PC-3 (cell line): Measurements from ENCODE around the gene ARHGEF7. TPM values are rescaled to one million over a fixed set of nuclear protein-coding genes. Genes with fewer than 3 reads are reported as not detected.

Experiments
- ATAC-seq: fragments of 200-7000 bp; cut with Tn5 transposase; 2 replicates; pipeline ENCODE4 v1.9.1; 2020; ENCODE audit warnings: mild to moderate bottlenecking, moderate library complexity
- BruUV-seq: library from RNA; stranded (reverse); fragments of 400-500 nt; replicated peaks from 2 replicates; lab custom pipeline; 2021; lab: Mats Ljungman, UMichigan
- CTCF ChIA-PET: fragments of 300-600 bp; sonication (Branson Sonifier 250); formaldehyde crosslinking; loops from one replicate; lab custom pipeline; 2022; ENCODE audit warnings: antibody characterized with exemption; lab: Charles Lee
- POLR2A ChIA-PET: fragments of 300-600 bp; sonication (Branson Sonifier 250); formaldehyde crosslinking; loops from one replicate; lab custom pipeline; 2022; ENCODE audit warnings: antibody characterized with exemption; ENCODE audit not compliant: unreplicated experiment; lab: Charles Lee
- DNase-seq: peaks from one replicate; pipeline ENCODE4 v3.0.0-alpha.2; 2015
- H2AFZ ChIP-seq: fragments of 300-600 bp; sonication (generic); 2 replicates; pipeline ENCODE4 v1.6.0; 2016; ENCODE audit warnings: antibody characterized with exemption, low read length
- H3F3A ChIP-seq: fragments of 300-600 bp; sonication (generic); one replicate; pipeline ENCODE4 v1.6.0; 2017; ENCODE audit warnings: antibody characterized with exemption, low read length, control low read depth, mild to moderate bottlenecking; ENCODE audit not compliant: unreplicated experiment
- H3K27ac ChIP-seq: fragments of 300-600 bp; sonication (generic); 2 replicates; pipeline ENCODE4 v1.5.1; 2016; ENCODE audit warnings: mild to moderate bottlenecking, low read length
- H3K27me3 ChIP-seq: fragments of 300-600 bp; sonication (generic); 2 replicates; pipeline ENCODE4 v1.6.1; 2016; ENCODE audit warnings: low read length, mixed read lengths
- H3K36me3 ChIP-seq: fragments of 300-600 bp; sonication (generic); 2 replicates; pipeline ENCODE4 v1.6.1; 2016; ENCODE audit warnings: low read depth, mixed run types, low read length, mixed read lengths
- H3K4me1 ChIP-seq: fragments of 300-600 bp; sonication (generic); 2 replicates; pipeline ENCODE4 v1.5.1; 2016; ENCODE audit warnings: low read length; ENCODE audit not compliant: insufficient read depth
- H3K4me2 ChIP-seq: fragments of 300-600 bp; sonication (generic); 2 replicates; pipeline ENCODE4 v1.6.0; 2016; ENCODE audit warnings: low read length
- H3K4me3 ChIP-seq: fragments of 300-600 bp; sonication (generic); 2 replicates; pipeline ENCODE4 v1.5.1; 2016; ENCODE audit warnings: mild to moderate bottlenecking, low read length, mixed read lengths
- H3K79me2 ChIP-seq: fragments of 300-600 bp; sonication (generic); 2 replicates; pipeline ENCODE4 v1.6.1; 2017; ENCODE audit warnings: low read length, mixed read lengths
- H3K9ac ChIP-seq: fragments of 300-600 bp; sonication (generic); 2 replicates; pipeline ENCODE4 v1.6.0; 2016; ENCODE audit warnings: mild to moderate bottlenecking, low read length
- H3K9me2 ChIP-seq: fragments of 300-600 bp; sonication (generic); replicated peaks from 2 replicates; pipeline ENCODE4 v1.6.1; 2016; ENCODE audit warnings: mixed run types, low read length, mixed read lengths
- H3K9me3 ChIP-seq: fragments of 300-600 bp; sonication (generic); 2 replicates; pipeline ENCODE4 v1.6.1; 2016; ENCODE audit warnings: low read length, mixed read lengths
- H4K20me1 ChIP-seq: fragments of 300-600 bp; sonication (generic); 2 replicates; pipeline ENCODE4 v1.6.1; 2016; ENCODE audit warnings: low read length, mixed read lengths
- EZH2 ChIP-seq: fragments of 300-600 bp; sonication (generic); IDR thresholded peaks from one replicate; pipeline ENCODE4 v1.6.1; 2017; ENCODE audit warnings: antibody characterized with exemption, mild to moderate bottlenecking, low read length; ENCODE audit not compliant: unreplicated experiment
- EZH2phosphoT487 ChIP-seq: fragments of 300-600 bp; sonication (generic); IDR thresholded peaks from 2 replicates; pipeline ENCODE4 v1.6.1; 2018; ENCODE audit warnings: mild to moderate bottlenecking, antibody characterized with exemption, low read length, borderline replicate concordance
- intact Hi-C: fragments of 100-400 bp; cut with micrococcal nuclease; formaldehyde crosslinking; loops from 2 replicates; pipeline ENCODE4 v1.9.0; 2023
- total RNA-seq: library from RNA; depleted of rRNA; stranded (reverse); fragments of >200 nt; gene quantifications from 2 replicates; pipeline ENCODE4 v1.2.3, GENCODE V29; 2014
- TF ChIP-seq, protein P1 (sequence below): fragments of 300-600 bp; sonication (generic); conservative IDR thresholded peaks from 2 replicates; pipeline ENCODE4 v1.5.1; 2017; ENCODE audit warnings: antibody characterized with exemption, low read depth, mild to moderate bottlenecking, low read length

ARHGEF7 gene
- total RNA-seq, 1 experiment from 2014 or later = 14.7 TPM

DNA sequence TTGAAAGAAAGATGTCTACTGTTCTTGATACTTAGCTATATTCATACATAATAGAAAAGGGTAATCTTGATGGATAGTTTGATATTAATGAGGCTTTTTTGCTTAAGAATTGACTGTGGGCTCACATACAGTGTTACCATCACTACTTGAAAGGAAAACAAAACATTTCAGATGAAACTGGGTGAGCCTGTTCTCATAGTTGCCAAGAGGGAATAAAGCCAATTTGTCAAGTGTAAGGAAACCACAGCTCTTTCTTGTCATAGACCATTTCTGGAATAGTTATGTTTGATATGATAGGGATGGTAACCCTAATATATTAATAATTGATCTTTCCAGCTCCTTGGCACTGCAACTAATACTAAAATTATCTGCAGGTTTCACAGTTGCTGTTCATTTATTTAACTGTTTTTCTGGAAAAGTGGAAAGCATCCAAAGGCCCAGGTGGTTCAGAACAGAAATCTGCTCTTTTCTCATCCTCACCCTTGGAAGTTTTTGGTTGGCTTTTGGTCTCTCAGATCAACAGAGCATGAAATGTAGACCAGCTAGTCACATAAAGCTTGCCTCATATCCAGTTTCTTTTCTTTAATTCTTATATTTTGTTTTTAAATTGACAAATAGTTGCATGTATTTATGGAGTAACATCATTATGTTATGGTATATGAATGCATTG is 43.2 kb downstream of the ARHGEF7 start:
- Histone ChIP-seq H3F3A (no peaks in the 10 kb centered on the region), H3K9me2 (no peaks in the 10 kb centered on the region), H3K27me3 (no peaks in the 10 kb centered on the region), H2AFZ (no peak overlapping the region), H3K9ac (no peak overlapping the region), H3K9me3 (no peaks in the 10 kb centered on the region), H3K27ac (no peak overlapping the region), H3K4me2 (no peak overlapping the region), H3K79me2 (peaks cover 88% of the 10 kb centered on the region), H3K4me1 (peaks cover 14% of the 10 kb centered on the region), H4K20me1 (0 out of 2 replicates have a peak, but pooled peaks cover 8% of the 10 kb centered on the region), H3K36me3 (peaks cover 7% of the 10 kb centered on the region), H3K4me3 (no peak overlapping the region)
- ChIA-PET CTCF (interaction anchor here (0.5 kb wide), 1 partner anchor 58 kb away, joined by 4 read pairs; no protein-coding TSS in a partner anchor), POLR2A (interaction anchor here (0.6 kb wide), 2 partner anchors 19 to 91 kb away, joined by 3 to 24 read pairs; no protein-coding TSS in a partner anchor)
- peak; percentile 30 for DNase-seq
- TF ChIP-seq, protein P1, sequence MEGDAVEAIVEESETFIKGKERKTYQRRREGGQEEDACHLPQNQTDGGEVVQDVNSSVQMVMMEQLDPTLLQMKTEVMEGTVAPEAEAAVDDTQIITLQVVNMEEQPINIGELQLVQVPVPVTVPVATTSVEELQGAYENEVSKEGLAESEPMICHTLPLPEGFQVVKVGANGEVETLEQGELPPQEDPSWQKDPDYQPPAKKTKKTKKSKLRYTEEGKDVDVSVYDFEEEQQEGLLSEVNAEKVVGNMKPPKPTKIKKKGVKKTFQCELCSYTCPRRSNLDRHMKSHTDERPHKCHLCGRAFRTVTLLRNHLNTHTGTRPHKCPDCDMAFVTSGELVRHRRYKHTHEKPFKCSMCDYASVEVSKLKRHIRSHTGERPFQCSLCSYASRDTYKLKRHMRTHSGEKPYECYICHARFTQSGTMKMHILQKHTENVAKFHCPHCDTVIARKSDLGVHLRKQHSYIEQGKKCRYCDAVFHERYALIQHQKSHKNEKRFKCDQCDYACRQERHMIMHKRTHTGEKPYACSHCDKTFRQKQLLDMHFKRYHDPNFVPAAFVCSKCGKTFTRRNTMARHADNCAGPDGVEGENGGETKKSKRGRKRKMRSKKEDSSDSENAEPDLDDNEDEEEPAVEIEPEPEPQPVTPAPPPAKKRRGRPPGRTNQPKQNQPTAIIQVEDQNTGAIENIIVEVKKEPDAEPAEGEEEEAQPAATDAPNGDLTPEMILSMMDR = no peak
- no peak for TF ChIP-seq EZH2
- TF ChIP-seq EZH2phosphoT487 = no peak
- intact Hi-C loops = loop anchor here (5.0 to 10.0 kb wide), 3 partner anchors 49 to 243 kb away; partner anchors contain the start of gene ANKRD10
- ATAC-seq = no peak
- BruUV-seq = no TSS peak

DNA sequence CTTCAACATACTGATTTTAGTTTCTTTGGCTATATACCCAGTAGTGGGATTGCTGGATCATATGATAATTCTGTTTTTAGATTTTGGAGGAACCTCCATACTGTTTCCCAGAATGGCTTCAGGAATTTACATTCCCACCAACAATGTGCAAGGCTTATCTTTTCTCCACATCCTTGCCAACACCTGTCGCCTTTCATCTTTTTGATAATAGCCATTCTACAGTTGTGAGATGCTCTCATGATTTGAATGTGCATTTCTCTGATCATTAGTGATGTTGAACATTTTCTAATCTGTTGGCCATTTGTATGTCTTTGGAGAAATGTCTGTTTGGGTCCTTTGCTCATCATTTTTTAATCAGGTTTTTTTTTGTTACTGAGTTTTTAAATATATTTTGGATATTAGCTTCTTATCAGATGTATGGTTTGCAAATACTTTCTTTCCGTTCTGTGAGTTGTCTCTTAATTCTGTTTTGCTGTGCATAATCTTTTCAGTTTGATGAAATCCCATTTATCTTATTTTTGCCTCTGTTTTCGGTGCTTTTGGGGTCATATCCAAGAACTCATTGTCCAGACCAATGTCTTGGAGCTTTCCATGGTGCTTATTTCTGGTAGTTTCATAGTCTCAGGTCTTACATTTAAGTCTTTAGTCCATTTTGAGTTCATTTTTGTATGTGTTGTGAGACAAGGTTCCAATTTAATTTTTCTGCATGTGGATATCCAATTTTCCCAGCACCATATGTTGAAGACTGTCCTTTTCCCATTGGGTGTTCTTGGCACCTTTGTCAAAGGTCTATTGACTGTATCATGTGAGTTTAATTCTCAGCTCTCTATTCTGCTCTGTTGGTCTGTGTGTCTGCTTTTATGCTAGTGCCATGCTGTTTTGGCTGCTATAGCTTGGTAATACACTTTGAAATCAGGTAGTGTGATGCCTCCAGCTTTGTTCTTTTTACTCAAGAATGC is 44.5 kb downstream of the ARHGEF7 start:
- H3K4me3 ChIP-seq = no peak overlapping the region
- no peaks in the 10 kb centered on the region for H3K27me3 ChIP-seq
- H3K27ac ChIP-seq = no peak overlapping the region
- ChIA-PET POLR2A (no interaction called here), CTCF (no interaction called here)
- no peaks in the 10 kb centered on the region for H3K9me3 ChIP-seq
- DNase-seq = no peak
- no peak overlapping the region for H3K9ac ChIP-seq
- intact Hi-C loops = loop anchor here (5.0 to 10.0 kb wide), 3 partner anchors 48 to 245 kb away; partner anchors contain the start of gene ANKRD10
- H3K4me1 ChIP-seq = peaks cover 13% of the 10 kb centered on the region
- H3K9me2 ChIP-seq = no peaks in the 10 kb centered on the region
- BruUV-seq = no TSS peak
- TF ChIP-seq EZH2phosphoT487 (no peak), EZH2 (no peak)
- TF ChIP-seq, protein P1 = no peak
- peaks cover 7% of the 10 kb centered on the region for H3K36me3 ChIP-seq
- no peak overlapping the region for H2AFZ ChIP-seq
- 0 out of 2 replicates have a peak, but pooled peaks cover 4% of the 10 kb centered on the region for H4K20me1 ChIP-seq
- H3F3A ChIP-seq = no peaks in the 10 kb centered on the region
- H3K4me2 ChIP-seq = no peak overlapping the region
- peaks cover 90% of the 10 kb centered on the region for H3K79me2 ChIP-seq
- ATAC-seq = no peak
